ENCODE results near the gene MORN1. TPM values are rescaled to one million over a fixed set of nuclear protein-coding genes. Genes with fewer than 3 reads are reported as not detected.

The MORN1 gene
- total and polyA plus RNA-seq, 2 donors (not counting 3 experiments of a cell fraction or from before 2014, with no cell fraction given): 4.3 to 6.4 TPM

GRCh38 chr1:2432441-2432844, 41.1 kb upstream of the MORN1 start:
- FAIRE-seq (no peak), DNase-seq (ENCODE audit: low read depth, low spot score) (no peak)
- no peak overlapping the region for H3K4me3 ChIP-seq (replicated peaks in 1 of 3; ENCODE audit: insufficient read depth in 1 of 3, low read depth in 1 of 3, low read length in 3 of 3)
- no peak overlapping the region for H3K4me2 ChIP-seq (ENCODE audit: insufficient read depth, low read length)
- CTCF ChIA-PET: interaction anchor here (2.0 kb wide), 1 partner anchor 115 kb away, joined by 4 read pairs; no protein-coding TSS in a partner anchor
- H3K9me1 ChIP-seq (replicated peaks; ENCODE audit: control insufficient read depth, extremely low read depth, insufficient read depth, low read length): no peaks in the 10 kb centered on the region
- POLR2A ChIA-PET: no interaction called here
- no peak overlapping the region for H2AFZ ChIP-seq (ENCODE audit: low read depth, low read length)
- intact Hi-C loops (cut with micrococcal nuclease): no loop called here
- no peaks in the 10 kb centered on the region for H3K79me2 ChIP-seq (ENCODE audit: control insufficient read depth, insufficient read depth, low read length)
- H3K27me3 ChIP-seq (ENCODE audit: control insufficient read depth in 2 of 2, insufficient read depth in 2 of 2, low read length in 2 of 2): no peaks in the 10 kb centered on the region
- H3K9ac ChIP-seq (replicated peaks; ENCODE audit: extremely low read depth, insufficient read depth, low read length): no peak overlapping the region
- H3K4me1 ChIP-seq (ENCODE audit: control insufficient read depth, extremely low read depth, insufficient read depth, low read length): no peaks in the 10 kb centered on the region
- H3K36me3 ChIP-seq (ENCODE audit: control insufficient read depth in 2 of 2, extremely low read depth in 1 of 2, insufficient read depth in 2 of 2, low read length in 2 of 2): no peaks in the 10 kb centered on the region
- TF ChIP-seq EZH2 (IDR thresholded peaks at IDR 0.05; ENCODE audit: borderline replicate concordance, low read depth, low read length, severe bottlenecking) (no peak), CTCF (IDR thresholded peaks at IDR 0.05; ENCODE audit: extremely low read depth in 1 of 2, insufficient read depth in 1 of 2, low read depth in 1 of 2, low read length in 2 of 2) (no peak), POLR2A (IDR thresholded peaks at IDR 0.05; ENCODE audit: low read depth, low read length) (no peak)
- dilution Hi-C loops (cut with MboI; ENCODE audit: extremely low pct_ligation_motif_present, low sequenced_read_pairs): no loop called here
- BruUV-seq (replicated peaks): no TSS peak
- no peaks in the 10 kb centered on the region for H4K20me1 ChIP-seq (replicated peaks; ENCODE audit: control insufficient read depth, extremely low read depth, insufficient read depth, low read length)
- no peaks in the 10 kb centered on the region for H3K9me3 ChIP-seq (replicated peaks; ENCODE audit: control insufficient read depth, insufficient read depth, low read length)
- no peak overlapping the region for H3K27ac ChIP-seq (ENCODE audit: insufficient read depth, low read depth, low read length)

GRCh38 chr1:2431518-2431917, 40.2 kb upstream of the MORN1 start:
- ChIA-PET CTCF (interaction anchor here (2.0 kb wide), 1 partner anchor 116 kb away, joined by 4 read pairs; no protein-coding TSS in a partner anchor), POLR2A (no interaction called here)
- Histone ChIP-seq H3K4me3 (replicated peaks in 1 of 3; ENCODE audit: insufficient read depth in 1 of 3, low read depth in 1 of 3, low read length in 3 of 3) (no peak overlapping the region), H3K9ac (replicated peaks; ENCODE audit: extremely low read depth, insufficient read depth, low read length) (no peak overlapping the region), H3K9me3 (replicated peaks; ENCODE audit: control insufficient read depth, insufficient read depth, low read length) (no peaks in the 10 kb centered on the region), H3K9me1 (replicated peaks; ENCODE audit: control insufficient read depth, extremely low read depth, insufficient read depth, low read length) (no peaks in the 10 kb centered on the region), H3K27ac (ENCODE audit: insufficient read depth, low read depth, low read length) (no peak overlapping the region), H4K20me1 (replicated peaks; ENCODE audit: control insufficient read depth, extremely low read depth, insufficient read depth, low read length) (no peaks in the 10 kb centered on the region), H2AFZ (ENCODE audit: low read depth, low read length) (no peak overlapping the region), H3K36me3 (ENCODE audit: control insufficient read depth in 2 of 2, extremely low read depth in 1 of 2, insufficient read depth in 2 of 2, low read length in 2 of 2) (no peaks in the 10 kb centered on the region), H3K4me1 (ENCODE audit: control insufficient read depth, extremely low read depth, insufficient read depth, low read length) (no peaks in the 10 kb centered on the region), H3K4me2 (ENCODE audit: insufficient read depth, low read length) (no peak overlapping the region), H3K79me2 (ENCODE audit: control insufficient read depth, insufficient read depth, low read length) (no peaks in the 10 kb centered on the region), H3K27me3 (ENCODE audit: control insufficient read depth in 2 of 2, insufficient read depth in 2 of 2, low read length in 2 of 2) (no peaks in the 10 kb centered on the region)
- dilution Hi-C loops (cut with MboI; ENCODE audit: extremely low pct_ligation_motif_present, low sequenced_read_pairs): no loop called here
- DNase-seq (ENCODE audit: low read depth, low spot score): no peak
- no peak for FAIRE-seq
- intact Hi-C loops (cut with micrococcal nuclease): no loop called here
- BruUV-seq (replicated peaks): no TSS peak
- TF ChIP-seq POLR2AphosphoS5 (IDR thresholded peaks at IDR 0.05; ENCODE audit: insufficient read depth, low read depth, low read length): no peak
